Adrenal gland (tissue), 12 donors: ENCODE data around the gene SLC4A3. TPM values are rescaled to one million over a fixed set of nuclear protein-coding genes. Genes with fewer than 3 reads are reported as not detected.

Experiments
- DNase-seq, 7 donors: peaks; one replicate each; pipeline ENCODE4 v3.0.0-alpha.2; 2019 to 2020
- H3K27ac ChIP-seq, 5 donors: fragments of 200-600 bp; sonication (generic) in 4 of 5; 1 replicate in 3 of 5; 2 replicates in 2 of 5; pipeline versions ENCODE4 v1.5.1 to v1.8.0; 2016 to 2020; ENCODE audit warnings: mild to moderate bottlenecking in 1 of 5
- H3K27me3 ChIP-seq: fragments of 200-600 bp; 2 replicates; pipeline ENCODE4 v1.8.0; 2021
- H3K36me3 ChIP-seq, 2 donors: fragments of 200-600 bp; replicated peaks in 1 of 2; 1 replicate in 1 of 2; 2 replicates in 1 of 2; pipeline versions ENCODE4 v1.5.1 to v1.8.0; 2018 to 2022
- H3K4me1 ChIP-seq, 2 donors: fragments of 200-600 bp; replicated peaks in 1 of 2; 1 replicate in 1 of 2; 2 replicates in 1 of 2; pipeline versions ENCODE4 v1.5.1 to v1.8.0; 2018 to 2021
- H3K4me3 ChIP-seq, 4 donors: fragments of 200-600 bp; sonication (generic) in 3 of 4; one replicate each; pipeline ENCODE4 v1.5.1; 2016 to 2018
- H3K9me3 ChIP-seq, 3 donors: fragments of 200-600 bp; sonication (generic) in 1 of 3; replicated peaks in 1 of 3; 1 replicate in 2 of 3; 2 replicates in 1 of 3; pipeline versions ENCODE4 v1.5.1 to v1.8.0; 2016 to 2021
- POLR2A ChIP-seq, 2 donors: fragments of 450-650 bp; IDR thresholded peaks; one replicate each; pipeline ENCODE4 v1.6.1; 2017; ENCODE audit warnings: antibody characterized with exemption in 2 of 2, mild to moderate bottlenecking in 2 of 2, moderate library complexity in 1 of 2
- WGBS, 4 donors: extraction: QIAGEN DNeasy Blood & Tissue Kit in 2 of 4; methylation state at CpG; one replicate each; pipeline versions ENCODE4 v1.1.5 to v1.1.7; 2013 to 2017; 5-methylcytosine and 5-hydroxymethylcytosine counted together
- intact Hi-C, 2 donors: fragments of 100-400 bp; cut with DNase I; formaldehyde crosslinking; loops; one replicate each; pipeline versions ENCODE4 v1.14.1 to v1.15.0; 2022 to 2023
- polyA plus RNA-seq, 3 donors: library from polyadenylated mRNA; stranded (reverse); fragments of 200-250 nt in 2 of 3; fragments of 350-450 nt in 1 of 3; fragmentation: Illumina TruSeq in 1 of 3; extraction: RNeasy Lipid Tissue Mini Kit (QIAGEN cat#74804) in 1 of 3; gene quantifications; one replicate each; pipeline ENCODE4 v1.2.3, GENCODE V29; 2013 to 2014
- total RNA-seq, 9 donors: library from RNA; depleted of rRNA in 4 of 9; stranded (reverse); fragments of >200 nt in 4 of 9; fragments of 120-200 nt in 1 of 9; fragmentation: NEBNext Ultra II Directional in 1 of 9; extraction: Animal tissue kit (Norgen Biotek cat#: 25700) in 1 of 9; gene quantifications; one replicate each; pipeline versions ENCODE4 v1.1.0 to v1.2.4, GENCODE V29; 2013 to 2023
- TF ChIP-seq, protein P1 (sequence below), 6 experiments: fragments of 450-650 bp in 4 of 6; fragments of 200-600 bp in 2 of 6; sonication (generic) in 1 of 6; IDR thresholded peaks; 1 replicate in 5 of 6; 2 replicates in 1 of 6; pipeline versions ENCODE4 v1.5.1 to v1.8.0; 2016 to 2021; ENCODE audit warnings: antibody characterized with exemption in 6 of 6, mild to moderate bottlenecking in 2 of 6, moderate library complexity in 1 of 6
- donor health status: healthy with polysubstance abuse.
- donor health status: Bipolar disorder and iron deficiency.
- donor health status: DM: yes; HTN: yes; CAD: no.
- donor health status: DM: no; HTN: no; CAD: no.
- donor health status: DM: no; HTN: no; CAD: no.
- donor health status: DM: yes; HTN: yes; CAD: no.

Gene SLC4A3
- total and polyA plus RNA-seq, 12 donors, result 3.9 to 40.5 (median 15.0) TPM

DNA sequence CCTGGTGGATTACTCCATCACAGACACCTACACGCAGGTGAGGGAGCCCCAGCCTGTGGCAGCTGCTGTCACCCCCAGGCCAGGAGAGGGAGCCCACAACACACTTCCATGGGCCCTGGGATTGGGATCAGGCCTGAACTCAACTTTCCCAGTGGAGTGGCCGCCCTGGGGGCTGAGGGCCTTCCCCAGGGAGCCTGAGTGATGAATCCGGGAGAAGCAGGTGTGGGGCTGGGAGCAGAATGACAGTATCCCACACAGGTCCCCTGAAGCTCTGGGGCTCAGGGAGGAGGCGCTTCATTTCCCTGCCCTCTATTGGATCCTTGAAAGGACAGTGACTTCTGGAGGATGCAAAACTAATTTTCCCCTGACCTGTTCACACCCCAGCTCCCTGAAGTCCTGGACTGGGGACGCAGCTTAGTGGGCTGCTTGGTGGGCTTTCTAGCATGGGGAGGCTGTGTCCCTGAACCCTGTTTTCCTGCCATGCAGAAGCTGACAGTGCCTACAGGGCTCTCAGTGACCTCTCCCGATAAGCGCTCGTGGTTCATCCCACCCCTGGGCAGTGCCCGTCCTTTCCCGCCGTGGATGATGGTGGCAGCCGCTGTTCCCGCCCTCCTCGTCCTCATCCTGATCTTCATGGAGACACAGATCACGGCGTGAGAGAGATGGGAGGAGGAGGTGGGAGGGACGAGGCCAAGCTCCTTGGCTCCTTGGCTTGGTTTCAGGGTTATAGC, 11.0 kb downstream of the SLC4A3 start:
- intact Hi-C loops, result no loop called here
- TF ChIP-seq POLR2A (IDR thresholded peaks at IDR 0.05), result no peak
- TF ChIP-seq, protein P1, sequence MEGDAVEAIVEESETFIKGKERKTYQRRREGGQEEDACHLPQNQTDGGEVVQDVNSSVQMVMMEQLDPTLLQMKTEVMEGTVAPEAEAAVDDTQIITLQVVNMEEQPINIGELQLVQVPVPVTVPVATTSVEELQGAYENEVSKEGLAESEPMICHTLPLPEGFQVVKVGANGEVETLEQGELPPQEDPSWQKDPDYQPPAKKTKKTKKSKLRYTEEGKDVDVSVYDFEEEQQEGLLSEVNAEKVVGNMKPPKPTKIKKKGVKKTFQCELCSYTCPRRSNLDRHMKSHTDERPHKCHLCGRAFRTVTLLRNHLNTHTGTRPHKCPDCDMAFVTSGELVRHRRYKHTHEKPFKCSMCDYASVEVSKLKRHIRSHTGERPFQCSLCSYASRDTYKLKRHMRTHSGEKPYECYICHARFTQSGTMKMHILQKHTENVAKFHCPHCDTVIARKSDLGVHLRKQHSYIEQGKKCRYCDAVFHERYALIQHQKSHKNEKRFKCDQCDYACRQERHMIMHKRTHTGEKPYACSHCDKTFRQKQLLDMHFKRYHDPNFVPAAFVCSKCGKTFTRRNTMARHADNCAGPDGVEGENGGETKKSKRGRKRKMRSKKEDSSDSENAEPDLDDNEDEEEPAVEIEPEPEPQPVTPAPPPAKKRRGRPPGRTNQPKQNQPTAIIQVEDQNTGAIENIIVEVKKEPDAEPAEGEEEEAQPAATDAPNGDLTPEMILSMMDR (IDR thresholded peaks at IDR 0.05), result no peak
- H3K4me1 ChIP-seq, result peaks cover 0 to 13% of the 10 kb centered on the region in 2 donors

DNA sequence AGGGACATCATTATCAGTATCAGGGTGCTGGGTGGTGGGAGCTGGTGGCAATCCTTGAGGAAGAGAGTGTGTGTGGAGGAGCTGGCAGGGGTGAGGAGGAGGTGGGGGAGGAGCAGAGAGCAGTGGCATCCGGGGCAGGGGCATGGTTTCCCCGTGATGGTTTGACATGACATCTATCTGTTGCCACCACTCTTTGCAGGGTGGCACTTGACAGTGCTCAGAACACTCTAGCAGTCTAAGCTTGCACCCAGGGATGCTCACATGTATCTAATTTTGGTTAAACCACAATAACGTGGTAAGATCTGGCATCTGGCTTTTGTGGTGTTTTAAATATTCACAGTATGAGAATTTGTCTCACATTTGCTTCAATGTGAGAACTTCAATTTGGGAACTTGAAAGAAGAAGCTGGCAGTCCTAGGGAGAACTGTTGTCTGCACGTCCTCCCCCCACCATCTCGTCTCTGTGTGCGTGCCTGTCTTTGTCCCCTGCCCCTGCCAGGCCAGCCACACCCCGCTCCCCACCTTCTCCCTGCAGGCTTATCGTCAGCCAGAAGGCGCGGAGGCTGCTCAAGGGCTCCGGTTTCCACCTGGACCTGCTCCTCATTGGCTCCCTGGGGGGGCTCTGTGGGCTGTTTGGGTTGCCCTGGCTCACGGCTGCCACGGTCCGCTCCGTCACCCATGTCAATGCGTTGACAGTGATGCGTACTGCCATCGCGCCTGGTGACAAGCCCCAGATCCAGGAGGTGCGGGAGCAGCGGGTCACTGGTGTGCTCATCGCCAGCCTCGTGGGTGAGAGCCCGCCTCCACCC, 11.7 kb downstream of the SLC4A3 start:
- Histone ChIP-seq H3K36me3 (no peaks in the 10 kb centered on the region), H3K27ac (no peak overlapping the region), H3K4me3 (no peak overlapping the region), H3K9me3 (no peaks in the 10 kb centered on the region), H3K27me3 (no peaks in the 10 kb centered on the region), H3K4me1 (peaks cover 0 to 13% of the 10 kb centered on the region in 2 donors)
- no peak for DNase-seq
- TF ChIP-seq, protein P1 (IDR thresholded peaks at IDR 0.05), result no peak
- TF ChIP-seq POLR2A (IDR thresholded peaks at IDR 0.05), result no peak
- 81 to 87% (median 86%) methylated on average over 15 to 24 of the region's 24 CpGs for WGBS, 4 donors
- intact Hi-C loops, result no loop called here

More for the DNA sequence above, 11.0 kb downstream of the SLC4A3 start:
- Histone ChIP-seq H3K9me3 (no peaks in the 10 kb centered on the region), H3K27me3 (no peaks in the 10 kb centered on the region), H3K27ac (no peak overlapping the region), H3K4me3 (no peak overlapping the region), H3K36me3 (no peaks in the 10 kb centered on the region)
- 83 to 92% (median 88%) methylated on average over 10 to 17 of the region's 17 CpGs for WGBS, 4 donors
- no peak for DNase-seq

DNA sequence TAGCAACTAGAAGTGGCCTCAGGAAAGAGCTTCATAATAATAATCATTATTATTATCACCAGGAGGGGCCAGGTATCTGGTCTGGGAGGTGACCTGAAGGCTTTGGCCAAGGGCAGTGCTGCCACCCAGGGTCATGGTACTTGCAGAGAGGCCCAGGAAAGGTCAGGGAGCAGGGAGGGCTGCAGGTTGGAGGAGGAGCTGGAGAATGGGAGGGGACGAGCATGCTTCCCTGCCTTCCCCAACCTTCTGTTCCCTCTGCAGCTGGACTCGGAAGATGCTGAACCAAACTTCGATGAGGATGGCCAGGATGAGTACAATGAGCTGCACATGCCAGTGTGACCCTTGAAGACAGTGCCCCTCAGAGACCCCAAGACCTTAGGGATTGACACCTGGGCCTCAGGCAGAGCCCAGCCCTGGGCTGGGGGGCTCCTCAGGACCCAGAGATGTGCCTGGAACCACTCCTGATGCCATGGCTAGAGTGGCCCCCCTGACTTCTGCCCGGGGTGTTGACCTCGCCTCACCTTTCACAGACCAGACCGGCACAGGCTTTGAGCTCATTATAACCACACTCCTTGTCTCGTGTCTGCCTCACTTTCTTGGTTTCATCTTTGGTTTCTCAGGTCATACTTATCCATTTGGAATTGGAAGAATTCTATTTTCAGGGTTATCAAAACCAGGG, 14.1 kb downstream of the SLC4A3 start:
- Histone ChIP-seq H3K36me3 (no peaks in the 10 kb centered on the region), H3K9me3 (no peaks in the 10 kb centered on the region), H3K4me3 (no peak overlapping the region), H3K4me1 (peaks cover 12 to 30% of the 10 kb centered on the region in 2 donors), H3K27me3 (no peaks in the 10 kb centered on the region), H3K27ac (peak overlapping the region in 2 of 5 donors; percentile 65 to 69)
- TF ChIP-seq POLR2A (IDR thresholded peaks at IDR 0.05), result no peak
- TF ChIP-seq, protein P1 (IDR thresholded peaks at IDR 0.05), result no peak
- peak in 1 of 7 donors; percentile 55 for DNase-seq
- WGBS, 4 donors, result 69 to 82% (median 73%) methylated on average over 6 to 7 of the region's 7 CpGs
- intact Hi-C loops, result loop anchor here (2.0 to 5.0 kb wide), 2 partner anchors 99 to 101 kb away; partner anchors contain the start of genes CHPF (in 1 of the 2) and TMEM198 (in 1 of the 2)

DNA sequence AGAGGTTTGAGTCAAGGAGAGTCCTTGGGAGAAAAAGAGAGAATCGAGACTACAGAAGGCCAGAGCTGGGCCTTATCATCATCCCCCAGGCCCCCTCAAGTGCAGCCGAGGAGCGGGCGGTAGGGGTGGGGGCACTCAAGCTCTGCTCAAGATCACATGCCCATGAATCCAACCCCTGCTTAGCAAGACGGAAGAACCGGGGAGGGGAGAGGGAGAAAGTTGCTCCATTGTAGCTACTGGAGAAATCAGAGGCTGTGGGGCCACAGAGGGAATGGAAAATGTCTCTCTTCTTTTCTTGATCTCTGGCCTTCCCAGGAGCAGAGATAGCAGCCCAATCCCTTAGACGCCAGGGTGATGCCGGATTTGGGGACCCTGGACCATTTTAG, 14.6 kb downstream of the SLC4A3 start:
- H3K27ac ChIP-seq, result peak overlapping the region in 2 of 5 donors; percentile 65 to 69
- no peak overlapping the region for H3K4me3 ChIP-seq
- no peaks in the 10 kb centered on the region for H3K27me3 ChIP-seq
- WGBS, 4 donors, result 41 to 52% (median 45%) methylated on average over 8 of the region's 8 CpGs
- DNase-seq, result no peak
- peaks cover 12 to 30% of the 10 kb centered on the region in 2 donors for H3K4me1 ChIP-seq
- H3K9me3 ChIP-seq, result no peaks in the 10 kb centered on the region
- intact Hi-C loops, result loop anchor here (2.0 to 5.0 kb wide), 2 partner anchors 100 to 101 kb away; partner anchors contain the start of genes CHPF (in 1 of the 2) and TMEM198 (in 1 of the 2)
- TF ChIP-seq, protein P1 (IDR thresholded peaks at IDR 0.05), result no peak
- no peak for TF ChIP-seq POLR2A (IDR thresholded peaks at IDR 0.05)
- H3K36me3 ChIP-seq, result no peaks in the 10 kb centered on the region
